ENCODE measurements around the gene SLC8A1. TPM values are rescaled to one million over a fixed set of nuclear protein-coding genes. Genes with fewer than 3 reads are reported as not detected.

The SLC8A1 gene
- total RNA-seq, 1 experiment from 2014 or later = 1.6 TPM

DNA sequence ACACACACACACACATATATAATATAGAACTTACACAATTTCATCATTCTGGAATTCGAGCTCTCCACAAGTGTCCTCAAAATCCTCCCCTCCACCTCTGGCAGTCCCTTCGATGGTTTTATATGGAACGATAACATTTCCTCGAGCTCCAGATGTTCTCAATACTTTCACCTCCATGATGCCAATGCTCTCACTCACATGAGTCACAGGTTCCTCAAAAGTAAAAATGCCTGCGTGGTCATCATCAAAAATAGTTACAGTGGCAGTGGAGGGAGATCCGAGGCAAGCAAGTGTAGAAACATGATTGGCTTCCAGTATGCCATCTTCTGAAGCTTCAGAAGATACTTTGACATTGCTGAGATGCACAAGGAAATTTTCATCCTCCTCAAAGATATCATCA is 23.5 kb downstream of the SLC8A1 start:
- Mint-ChIP-seq H3K27me3 (ENCODE audit: insufficient read depth, unreplicated experiment) (no peaks in the 10 kb centered on the region), H3K36me3 (ENCODE audit: insufficient read depth, unreplicated experiment) (no peaks in the 10 kb centered on the region), H3K9me3 (ENCODE audit: unreplicated experiment) (no peaks in the 10 kb centered on the region), H3K27ac (ENCODE audit: low read depth, unreplicated experiment) (no peak overlapping the region), H3K4me1 (ENCODE audit: insufficient read depth, unreplicated experiment) (peaks cover 24% of the 10 kb centered on the region), H3K4me3 (ENCODE audit: unreplicated experiment) (no peak overlapping the region)
- CTCF ChIA-PET = interaction anchor here (0.7 to 1.1 kb wide), 2 partner anchors 39 to 251 kb away, joined by 3 to 4 read pairs; no protein-coding TSS in a partner anchor
- TF ChIP-seq, protein P1, sequence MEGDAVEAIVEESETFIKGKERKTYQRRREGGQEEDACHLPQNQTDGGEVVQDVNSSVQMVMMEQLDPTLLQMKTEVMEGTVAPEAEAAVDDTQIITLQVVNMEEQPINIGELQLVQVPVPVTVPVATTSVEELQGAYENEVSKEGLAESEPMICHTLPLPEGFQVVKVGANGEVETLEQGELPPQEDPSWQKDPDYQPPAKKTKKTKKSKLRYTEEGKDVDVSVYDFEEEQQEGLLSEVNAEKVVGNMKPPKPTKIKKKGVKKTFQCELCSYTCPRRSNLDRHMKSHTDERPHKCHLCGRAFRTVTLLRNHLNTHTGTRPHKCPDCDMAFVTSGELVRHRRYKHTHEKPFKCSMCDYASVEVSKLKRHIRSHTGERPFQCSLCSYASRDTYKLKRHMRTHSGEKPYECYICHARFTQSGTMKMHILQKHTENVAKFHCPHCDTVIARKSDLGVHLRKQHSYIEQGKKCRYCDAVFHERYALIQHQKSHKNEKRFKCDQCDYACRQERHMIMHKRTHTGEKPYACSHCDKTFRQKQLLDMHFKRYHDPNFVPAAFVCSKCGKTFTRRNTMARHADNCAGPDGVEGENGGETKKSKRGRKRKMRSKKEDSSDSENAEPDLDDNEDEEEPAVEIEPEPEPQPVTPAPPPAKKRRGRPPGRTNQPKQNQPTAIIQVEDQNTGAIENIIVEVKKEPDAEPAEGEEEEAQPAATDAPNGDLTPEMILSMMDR (IDR thresholded peaks at IDR 0.05; ENCODE audit: unreplicated experiment) = no peak
- POLR2A ChIA-PET = no interaction called here
- intact Hi-C loops (cut with micrococcal nuclease) = no loop called here
- DNase-seq (ENCODE audit: unreplicated experiment) = no peak
- BruUV-seq (replicated peaks) = no TSS peak

DNA sequence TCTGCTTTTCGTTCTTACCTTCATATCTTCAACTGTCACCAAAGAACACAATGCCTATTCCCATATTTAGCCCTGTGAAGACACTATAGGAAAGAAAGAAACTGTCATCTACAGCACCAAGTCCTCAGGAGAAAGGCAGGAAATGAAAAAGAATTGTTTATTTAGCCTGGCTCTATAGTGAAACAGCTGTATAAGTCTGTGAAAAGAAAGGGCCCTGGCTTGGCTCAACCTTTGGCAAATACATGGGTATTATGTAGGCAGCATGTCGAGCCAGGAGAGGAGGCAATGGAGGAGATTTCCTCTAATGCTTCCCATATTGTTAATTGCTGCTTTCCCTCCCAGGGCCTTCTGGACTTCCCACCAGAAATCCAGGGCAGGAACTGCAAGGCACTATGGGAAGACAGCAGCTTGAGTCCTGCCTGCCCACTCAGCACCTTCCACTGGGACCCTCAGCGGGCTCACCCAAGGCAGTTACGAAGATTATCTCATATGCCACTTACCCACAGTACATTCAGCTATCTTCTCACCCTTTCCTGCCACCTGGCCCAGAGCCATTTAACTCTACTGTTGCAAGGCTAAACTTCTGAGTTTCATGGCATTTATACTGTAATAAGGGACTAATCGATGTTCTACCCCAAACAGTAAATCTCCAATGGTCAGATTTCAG is 30.1 kb downstream of the SLC8A1 start:
- TF ChIP-seq, protein P1 (IDR thresholded peaks at IDR 0.05; ENCODE audit: unreplicated experiment) = no peak
- intact Hi-C loops (cut with micrococcal nuclease) = no loop called here
- Mint-ChIP-seq H3K4me1 (ENCODE audit: insufficient read depth, unreplicated experiment) (no peaks in the 10 kb centered on the region), H3K4me3 (ENCODE audit: unreplicated experiment) (no peak overlapping the region), H3K9me3 (ENCODE audit: unreplicated experiment) (no peaks in the 10 kb centered on the region), H3K36me3 (ENCODE audit: insufficient read depth, unreplicated experiment) (no peaks in the 10 kb centered on the region), H3K27ac (ENCODE audit: low read depth, unreplicated experiment) (no peak overlapping the region), H3K27me3 (ENCODE audit: insufficient read depth, unreplicated experiment) (no peaks in the 10 kb centered on the region)
- POLR2A ChIA-PET = no interaction called here
- CTCF ChIA-PET = interaction anchor here (0.7 to 1.3 kb wide), 3 partner anchors 9 to 644 kb away, joined by 3 read pairs; no protein-coding TSS in a partner anchor
- DNase-seq (ENCODE audit: unreplicated experiment) = no peak
- BruUV-seq (replicated peaks) = no TSS peak

DNA sequence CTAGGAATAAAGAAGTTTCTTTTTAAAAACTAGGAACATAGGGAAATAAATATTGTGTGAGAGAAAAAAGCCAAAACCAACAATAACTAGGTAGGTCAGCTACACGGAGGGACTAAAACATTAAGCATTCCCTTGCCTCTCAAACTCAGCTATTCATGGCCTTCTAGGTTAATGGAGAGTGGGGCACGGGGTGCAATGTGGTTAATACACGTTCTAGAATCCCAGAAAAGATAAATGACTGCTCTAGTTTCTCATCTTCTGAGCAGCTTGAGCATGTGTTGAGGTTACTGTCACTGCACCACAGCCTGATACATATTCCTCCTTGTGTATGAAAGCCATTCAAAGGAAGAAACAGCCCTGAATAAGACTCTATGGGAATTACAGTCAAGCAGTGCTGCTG is 31.4 kb downstream of the SLC8A1 start:
- CTCF ChIA-PET = interaction anchor here (1.3 kb wide), 1 partner anchor 507 kb away, joined by 3 read pairs; no protein-coding TSS in a partner anchor

DNA sequence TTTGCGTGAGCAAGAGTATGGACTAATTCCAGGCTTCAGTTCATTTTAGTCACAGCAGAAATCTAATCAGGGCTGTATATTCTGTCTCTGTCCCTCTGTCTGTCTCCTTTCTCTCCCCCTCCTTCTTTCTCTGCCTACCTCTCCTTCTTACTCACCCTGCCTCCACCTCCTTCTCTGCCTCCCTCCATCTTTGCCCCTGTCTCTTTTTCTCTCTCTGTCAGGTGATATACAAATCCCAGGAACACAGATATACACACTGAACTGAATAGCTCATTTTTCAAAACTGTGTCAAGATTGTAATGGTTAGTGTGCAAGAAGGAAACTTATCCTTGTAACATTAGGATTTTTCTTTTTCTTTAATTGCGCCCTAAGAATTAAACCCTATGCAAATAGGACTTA is 32.5 kb downstream of the SLC8A1 start:
- no peaks in the 10 kb centered on the region for H3K9me3 Mint-ChIP-seq (ENCODE audit: unreplicated experiment)
- intact Hi-C loops (cut with micrococcal nuclease) = no loop called here
- no peak overlapping the region for H3K4me3 Mint-ChIP-seq (ENCODE audit: unreplicated experiment)
- no peaks in the 10 kb centered on the region for H3K4me1 Mint-ChIP-seq (ENCODE audit: insufficient read depth, unreplicated experiment)
- POLR2A ChIA-PET = interaction anchor here (0.6 to 0.7 kb wide), 2 partner anchors 20 to 144 kb away, joined by 3 to 4 read pairs; no protein-coding TSS in a partner anchor
- TF ChIP-seq, protein P1 (IDR thresholded peaks at IDR 0.05; ENCODE audit: unreplicated experiment) = no peak
- no TSS peak for BruUV-seq (replicated peaks)
- CTCF ChIA-PET = interaction anchor here (0.6 kb wide), 1 partner anchor 1301 kb away, joined by 3 read pairs; no protein-coding TSS in a partner anchor
- DNase-seq (ENCODE audit: unreplicated experiment) = no peak
- H3K27ac Mint-ChIP-seq (ENCODE audit: low read depth, unreplicated experiment) = no peak overlapping the region
- H3K36me3 Mint-ChIP-seq (ENCODE audit: insufficient read depth, unreplicated experiment) = no peaks in the 10 kb centered on the region
- H3K27me3 Mint-ChIP-seq (ENCODE audit: insufficient read depth, unreplicated experiment) = no peaks in the 10 kb centered on the region

More for the DNA sequence above, 31.4 kb downstream of the SLC8A1 start:
- Mint-ChIP-seq H3K27me3 (ENCODE audit: insufficient read depth, unreplicated experiment) (no peaks in the 10 kb centered on the region), H3K9me3 (ENCODE audit: unreplicated experiment) (no peaks in the 10 kb centered on the region), H3K4me1 (ENCODE audit: insufficient read depth, unreplicated experiment) (no peaks in the 10 kb centered on the region), H3K36me3 (ENCODE audit: insufficient read depth, unreplicated experiment) (no peaks in the 10 kb centered on the region), H3K27ac (ENCODE audit: low read depth, unreplicated experiment) (no peak overlapping the region), H3K4me3 (ENCODE audit: unreplicated experiment) (no peak overlapping the region)
- DNase-seq (ENCODE audit: unreplicated experiment) = no peak
- intact Hi-C loops (cut with micrococcal nuclease) = no loop called here
- BruUV-seq (replicated peaks) = no TSS peak
- POLR2A ChIA-PET = no interaction called here
- TF ChIP-seq, protein P1 (IDR thresholded peaks at IDR 0.05; ENCODE audit: unreplicated experiment) = no peak
